Chondrocyte (in vitro differentiated cells): ENCODE data around the gene CARS2. TPM values are rescaled to one million over a fixed set of nuclear protein-coding genes. Genes with fewer than 3 reads are reported as not detected.
"Not testable (repeated sequence)": the region's sequence is repeated elsewhere in the genome, so short reads cannot be mapped to it uniquely, and the experiment has no call there.

Experiments
- DNase-seq: peaks from one replicate; pipeline ENCODE4 v3.0.0; 2021; ENCODE audit warnings: mixed read lengths, low spot score
- H3K27ac Mint-ChIP-seq: one replicate; pipeline ENCODE4 v1.8.0; 2021; ENCODE audit warnings: mild to moderate bottlenecking, moderate library complexity, mixed read lengths; ENCODE audit not compliant: unreplicated experiment
- H3K27me3 Mint-ChIP-seq: 2 replicates; pipeline ENCODE4 v1.8.0; 2021; ENCODE audit warnings: low read depth, mixed read lengths
- H3K36me3 Mint-ChIP-seq: 2 replicates; pipeline ENCODE4 v1.8.0; 2021; ENCODE audit warnings: low read depth, mixed read lengths
- H3K4me1 Mint-ChIP-seq: 2 replicates; pipeline ENCODE4 v1.8.0; 2021; ENCODE audit warnings: low read depth, mild to moderate bottlenecking, mixed read lengths
- H3K4me3 Mint-ChIP-seq: one replicate; pipeline ENCODE4 v1.8.0; 2021; ENCODE audit warnings: mild to moderate bottlenecking, moderate library complexity, mixed read lengths; ENCODE audit not compliant: unreplicated experiment
- H3K9me3 Mint-ChIP-seq: 2 replicates; pipeline ENCODE4 v1.8.0; 2021; ENCODE audit warnings: low read depth, mixed read lengths
- CTCF ChIP-seq: fragments of 200-600 bp; sonication (generic); IDR thresholded peaks from 2 replicates; pipeline ENCODE4 v1.5.0; 2021; ENCODE audit warnings: antibody characterized with exemption, mild to moderate bottlenecking, moderate library complexity
- total RNA-seq: library from RNA; stranded (reverse); gene quantifications from 3 replicates; pipeline ENCODE4 v1.2.1, GENCODE V29; 2021

Gene CARS2
- total RNA-seq, 1 donor from 2014 or later, result 60.2 TPM

GRCh38 chr13:110681868-110682550 lies 23.9 kb downstream of the CARS2 start:
- TF ChIP-seq CTCF, result no peak
- H3K4me1 Mint-ChIP-seq, result peaks cover 9% of the 10 kb centered on the region
- H3K4me3 Mint-ChIP-seq, result no peak overlapping the region
- H3K27me3 Mint-ChIP-seq, result no peaks in the 10 kb centered on the region
- no peak overlapping the region for H3K27ac Mint-ChIP-seq
- DNase-seq, result no peak
- H3K36me3 Mint-ChIP-seq, result peaks cover 30% of the 10 kb centered on the region
- no peaks in the 10 kb centered on the region for H3K9me3 Mint-ChIP-seq

GRCh38 chr13:110680852-110681251 lies 25.1 kb downstream of the CARS2 start:
- Mint-ChIP-seq H3K4me1 (peaks cover 9% of the 10 kb centered on the region), H3K27ac (peak overlapping the region; percentile 2), H3K9me3 (no peaks in the 10 kb centered on the region), H3K4me3 (no peak overlapping the region), H3K36me3 (peaks cover 37% of the 10 kb centered on the region), H3K27me3 (no peaks in the 10 kb centered on the region)
- no peak for DNase-seq
- peak; percentile 72 for TF ChIP-seq CTCF

- no peaks in the 10 kb centered on the region for H3K27me3 Mint-ChIP-seq
- H3K27ac Mint-ChIP-seq, result peak overlapping the region; percentile 1
- no peak for TF ChIP-seq CTCF
- peaks cover 9% of the 10 kb centered on the region for H3K4me1 Mint-ChIP-seq
- no peak overlapping the region for H3K4me3 Mint-ChIP-seq
- peaks cover 43% of the 10 kb centered on the region for H3K36me3 Mint-ChIP-seq
- peaks cover 4% of the 10 kb centered on the region for H3K9me3 Mint-ChIP-seq
- no peak for DNase-seq
Observed at GRCh38 chr13:110677731-110678545, 28.0 kb downstream of the CARS2 start.

- Mint-ChIP-seq H3K4me3 (no peak overlapping the region), H3K9me3 (peaks cover 4% of the 10 kb centered on the region), H3K27me3 (no peaks in the 10 kb centered on the region), H3K27ac (no peak overlapping the region), H3K4me1 (peaks cover 9% of the 10 kb centered on the region), H3K36me3 (peaks cover 44% of the 10 kb centered on the region)
- DNase-seq, result no peak
- no peak for TF ChIP-seq CTCF
Observed at GRCh38 chr13:110676595-110677587, 29.0 kb downstream of the CARS2 start.

GRCh38 chr13:110669814-110670213 lies 36.1 kb downstream of the CARS2 start:
- H3K27me3 Mint-ChIP-seq, DNase-seq, H3K27ac Mint-ChIP-seq, H3K4me1 Mint-ChIP-seq, H3K4me3 Mint-ChIP-seq: not testable (repeated sequence)
- Mint-ChIP-seq H3K9me3 (peaks cover 12% of the 10 kb centered on the region), H3K36me3 (peaks cover 40% of the 10 kb centered on the region)
